HCT116 (cell line): ENCODE measurements around the gene ZFX.
"Not testable (repeated sequence)": the region's sequence is repeated elsewhere in the genome, so short reads cannot be mapped to it uniquely, and the experiment has no call there.

Experiments
- CEBPB ChIP-seq: IDR thresholded peaks from 2 replicates; pipeline ENCODE4 v1.6.1; 2012; ENCODE audit warnings: low read depth
- CTCF ChIP-seq, 3 experiments: fragments of 200-600 bp in 1 of 3; sonication (generic) in 1 of 3; IDR thresholded peaks in 2 of 3; conservative IDR thresholded peaks in 1 of 3; 2 replicates each; pipeline ENCODE4 v1.5.1; 2012 to 2017; ENCODE audit warnings: low read depth in 2 of 3, low read length in 2 of 3, antibody characterized with exemption in 1 of 3, borderline replicate concordance in 1 of 3, control low read depth in 1 of 3, mild to moderate bottlenecking in 1 of 3, mixed read lengths in 1 of 3, mixed run types in 1 of 3, moderate library complexity in 1 of 3; ENCODE audit not compliant: insufficient read depth in 1 of 3
- EZH2 ChIP-seq: fragments of 200-600 bp; sonication (generic); IDR thresholded peaks from 2 replicates; pipeline ENCODE4 v1.6.1; 2017; ENCODE audit warnings: antibody characterized with exemption, mixed run types
- EZH2phosphoT487 ChIP-seq: fragments of 200-600 bp; IDR thresholded peaks from 2 replicates; pipeline ENCODE4 v1.6.1; 2018; ENCODE audit warnings: antibody characterized with exemption, borderline replicate concordance
- POLR2A ChIP-seq: IDR thresholded peaks from 2 replicates; pipeline ENCODE4 v1.7.0; 2011; ENCODE audit warnings: borderline replicate concordance; ENCODE audit not compliant: insufficient read depth, insufficient read length; ENCODE audit errors: extremely low read depth
- POLR2AphosphoS5 ChIP-seq: IDR thresholded peaks from 2 replicates; pipeline ENCODE4 v1.6.1; 2011; ENCODE audit warnings: mild to moderate bottlenecking, low read depth, low read length, moderate library complexity
- SP1 ChIP-seq: IDR thresholded peaks from 2 replicates; pipeline ENCODE4 v1.6.1; 2012; ENCODE audit warnings: low read depth

DNA sequence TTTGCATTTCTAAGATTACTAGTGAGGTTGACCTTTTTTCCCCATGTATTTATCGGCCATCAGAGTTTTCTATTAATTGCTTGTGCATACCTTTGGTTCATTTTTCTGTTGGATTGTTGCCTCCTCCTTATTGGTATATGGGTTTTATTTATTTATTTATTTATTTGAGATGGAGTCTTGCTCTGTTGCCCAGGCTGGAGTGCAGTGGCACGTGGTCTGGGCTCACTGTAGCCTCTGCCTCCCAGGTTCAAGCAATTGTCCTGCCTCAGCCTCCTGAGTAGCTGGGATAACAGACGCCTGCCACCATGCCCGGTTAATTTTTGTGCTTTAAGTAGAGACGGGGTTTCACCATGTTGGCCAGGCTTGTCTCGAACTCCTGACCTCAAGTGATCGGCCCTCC, 6.2 kb downstream of the ZFX start:
- not testable (repeated sequence) for TF ChIP-seq POLR2A; CTCF (IDR thresholded peaks at IDR 0.05 in 2 of 3, conservative IDR thresholded peaks at IDR 0.05 in 1 of 3; ENCODE audit: borderline replicate concordance in 1 of 3, insufficient read depth in 1 of 3, low read depth in 2 of 3, low read length in 2 of 3); SP1; POLR2AphosphoS5; EZH2; EZH2phosphoT487; CEBPB
